Urinary bladder (tissue), 4 donors: ENCODE results near the gene VCL. TPM values are rescaled to one million over a fixed set of nuclear protein-coding genes. Genes with fewer than 3 reads are reported as not detected.
"Not testable (repeated sequence)": the region's sequence is repeated elsewhere in the genome, so short reads cannot be mapped to it uniquely, and the experiment has no call there.

Experiments used
- DNase-seq: peaks from one replicate; pipeline ENCODE4 v3.0.0-alpha.2; 2015; ENCODE audit errors: extremely low spot score
- H3K27ac ChIP-seq: one replicate; pipeline ENCODE4 v1.5.1; 2013; ENCODE audit warnings: low read depth, mild to moderate bottlenecking, moderate library complexity
- H3K36me3 ChIP-seq: one replicate; pipeline ENCODE4 v1.6.1; 2013; ENCODE audit warnings: mild to moderate bottlenecking, moderate library complexity; ENCODE audit not compliant: insufficient read depth
- H3K4me1 ChIP-seq: one replicate; pipeline ENCODE4 v1.6.1; 2013; ENCODE audit warnings: mild to moderate bottlenecking, moderate library complexity; ENCODE audit not compliant: insufficient read depth
- H3K4me3 ChIP-seq: one replicate; pipeline ENCODE4 v1.5.1; 2013; ENCODE audit warnings: low read depth, low read length
- WGBS: extraction: QIAGEN DNeasy Blood & Tissue Kit; methylation state at CpG from one replicate; pipeline ENCODE4 v1.1.7; 2013; 5-methylcytosine and 5-hydroxymethylcytosine counted together
- polyA plus RNA-seq: library from polyadenylated mRNA; stranded (reverse); fragments of 200-250 nt; gene quantifications from one replicate; pipeline ENCODE4 v1.2.3, GENCODE V29; 2013
- total RNA-seq: library from RNA; depleted of rRNA; stranded (reverse); fragments of >200 nt; gene quantifications from one replicate; pipeline ENCODE4 v1.2.3, GENCODE V29; 2014
- donor health status: healthy with polysubstance abuse.
- donor health status: healthy.

VCL gene
- total and polyA plus RNA-seq, 2 donors: 226 to 277 TPM

GRCh38 chr10:74006269-74006668 lies 8.4 kb downstream of the VCL start:
- Histone ChIP-seq H3K36me3 (no peaks in the 10 kb centered on the region), H3K4me1 (peaks cover 2% of the 10 kb centered on the region), H3K27ac (no peak overlapping the region), H3K4me3 (no peak overlapping the region)
- 58% methylated on average over 1 of the region's 1 CpG for WGBS
- DNase-seq: no peak

- Histone ChIP-seq H3K4me1 (peaks cover 8% of the 10 kb centered on the region), H3K27ac (no peak overlapping the region), H3K36me3 (no peaks in the 10 kb centered on the region), H3K4me3 (no peak overlapping the region)
- no peak for DNase-seq
- WGBS: 34% methylated on average over 3 of the region's 3 CpGs
Measured at GRCh38 chr10:74008212-74008731, 10.4 kb downstream of the VCL start.

GRCh38 chr10:74011017-74011416 lies 13.1 kb downstream of the VCL start:
- no peak overlapping the region for H3K27ac ChIP-seq
- no peaks in the 10 kb centered on the region for H3K36me3 ChIP-seq
- H3K4me3 ChIP-seq: no peak overlapping the region
- WGBS: 89% methylated on average over 6 of the region's 6 CpGs
- DNase-seq: no peak
- peaks cover 6% of the 10 kb centered on the region for H3K4me1 ChIP-seq

- 12% methylated on average over 1 of the region's 1 CpG for WGBS
- no peak overlapping the region for H3K27ac ChIP-seq
- no peaks in the 10 kb centered on the region for H3K36me3 ChIP-seq
- peaks cover 6% of the 10 kb centered on the region for H3K4me1 ChIP-seq
- no peak overlapping the region for H3K4me3 ChIP-seq
- no peak for DNase-seq
Measured at GRCh38 chr10:74011770-74012169, 13.9 kb downstream of the VCL start.

- no peak for DNase-seq
- Histone ChIP-seq H3K36me3 (no peaks in the 10 kb centered on the region), H3K4me1 (peaks cover 6% of the 10 kb centered on the region), H3K4me3 (no peak overlapping the region), H3K27ac (no peak overlapping the region)
- WGBS: 71% methylated on average over 2 of the region's 2 CpGs
Measured at GRCh38 chr10:74012480-74012879, 14.6 kb downstream of the VCL start.

GRCh38 chr10:74013004-74013403 lies 15.1 kb downstream of the VCL start:
- Histone ChIP-seq H3K4me3 (no peak overlapping the region), H3K36me3 (no peaks in the 10 kb centered on the region), H3K4me1 (peaks cover 6% of the 10 kb centered on the region), H3K27ac (no peak overlapping the region)
- 48% methylated on average over 1 of the region's 1 CpG for WGBS
- DNase-seq: no peak

GRCh38 chr10:74014574-74014973 lies 16.7 kb downstream of the VCL start:
- not testable (repeated sequence) for H3K36me3 ChIP-seq, H3K4me1 ChIP-seq, DNase-seq, H3K4me3 ChIP-seq, H3K27ac ChIP-seq
- 81% methylated on average over 3 of the region's 3 CpGs for WGBS

- Histone ChIP-seq H3K4me1 (no peaks in the 10 kb centered on the region), H3K4me3 (no peak overlapping the region), H3K27ac (no peak overlapping the region), H3K36me3 (peaks cover 1% of the 10 kb centered on the region)
- DNase-seq: no peak
- WGBS: 35% methylated on average over 2 of the region's 2 CpGs
Measured at GRCh38 chr10:74018241-74018640, 20.3 kb downstream of the VCL start.

GRCh38 chr10:74021248-74022055 lies 23.5 kb downstream of the VCL start:
- WGBS: 19% methylated on average over 4 of the region's 4 CpGs
- no peak for DNase-seq
- peaks cover 1% of the 10 kb centered on the region for H3K36me3 ChIP-seq
- no peak overlapping the region for H3K4me3 ChIP-seq
- H3K4me1 ChIP-seq: no peaks in the 10 kb centered on the region
- H3K27ac ChIP-seq: no peak overlapping the region

GRCh38 chr10:74022926-74023629 lies 25.2 kb downstream of the VCL start:
- Histone ChIP-seq H3K27ac (no peak overlapping the region), H3K4me1 (no peaks in the 10 kb centered on the region)
- 53% methylated on average over 5 of the region's 5 CpGs for WGBS

GRCh38 chr10:74024600-74024999 lies 26.7 kb downstream of the VCL start:
- no peak for DNase-seq
- Histone ChIP-seq H3K4me3 (no peak overlapping the region), H3K36me3 (no peaks in the 10 kb centered on the region), H3K4me1 (no peaks in the 10 kb centered on the region), H3K27ac (no peak overlapping the region)

More at GRCh38 chr10:74022926-74023629, 25.2 kb downstream of the VCL start:
- DNase-seq: no peak
- peaks cover 1% of the 10 kb centered on the region for H3K36me3 ChIP-seq
- H3K4me3 ChIP-seq: no peak overlapping the region

- H3K4me3 ChIP-seq: no peak overlapping the region
- no peaks in the 10 kb centered on the region for H3K4me1 ChIP-seq
- no peak for DNase-seq
- no peaks in the 10 kb centered on the region for H3K36me3 ChIP-seq
- WGBS: 68% methylated on average over 5 of the region's 5 CpGs
- no peak overlapping the region for H3K27ac ChIP-seq
Measured at GRCh38 chr10:74025380-74025978, 27.6 kb downstream of the VCL start.

GRCh38 chr10:74026428-74027015 lies 28.6 kb downstream of the VCL start:
- peaks cover 1% of the 10 kb centered on the region for H3K4me1 ChIP-seq
- no peaks in the 10 kb centered on the region for H3K36me3 ChIP-seq
- WGBS: 22% methylated on average over 3 of the region's 3 CpGs
- H3K27ac ChIP-seq: peak overlapping the region; percentile 38
- DNase-seq: no peak
- H3K4me3 ChIP-seq: no peak overlapping the region
